Endothelial cell of umbilical vein (primary cell): ENCODE measurements around the gene NENF. TPM values are rescaled to one million over a fixed set of nuclear protein-coding genes. Genes with fewer than 3 reads are reported as not detected.

Source experiments
- BruUV-seq: library from RNA; stranded (reverse); fragments of 400-500 nt; replicated peaks from 2 replicates; lab custom pipeline; 2021; lab: Mats Ljungman, UMichigan
- CTCF ChIA-PET: fragments of 300-600, 350-600 bp; sonication (Branson Sonifier 250); formaldehyde crosslinking; loops from one replicate; lab custom pipeline; 2021; ENCODE audit warnings: antibody characterized with exemption, inconsistent platforms; lab: Charles Lee
- POLR2A ChIA-PET: fragments of 300-600, 350-600 bp; sonication (Branson Sonifier 250); formaldehyde crosslinking; loops from one replicate; lab custom pipeline; 2021; ENCODE audit warnings: antibody characterized with exemption, inconsistent platforms; lab: Charles Lee
- DNase-seq: peaks from one replicate; pipeline ENCODE4 v3.0.0-alpha.2; 2011; ENCODE audit warnings: low read depth, low spot score
- FAIRE-seq: peaks from 2 replicates; lab custom pipeline; 2011; peaks lifted over from hg19 to GRCh38; lab: Jason Lieb, UNC
- H2AFZ ChIP-seq: 2 replicates; pipeline ENCODE4 v1.6.0; 2012; ENCODE audit warnings: low read depth, low read length, control low read depth, inconsistent platforms
- H3K27ac ChIP-seq: 2 replicates; pipeline ENCODE4 v1.5.1; 2011; ENCODE audit warnings: low read depth, mild to moderate bottlenecking, control low read depth, low read length, moderate library complexity; ENCODE audit not compliant: insufficient read depth
- H3K27me3 ChIP-seq, 2 experiments: 2 replicates each; pipeline versions ENCODE4 v1.6.0 to v1.6.1; 2011; ENCODE audit warnings: low read length in 2 of 2, mixed read lengths in 1 of 2; ENCODE audit not compliant: control insufficient read depth in 2 of 2, insufficient read depth in 2 of 2
- H3K36me3 ChIP-seq, 2 experiments: 2 replicates in 1 of 2; 3 replicates in 1 of 2; pipeline ENCODE4 v1.5.1; 2011; ENCODE audit warnings: low read length in 2 of 2, mild to moderate bottlenecking in 1 of 2, moderate library complexity in 1 of 2; ENCODE audit not compliant: control insufficient read depth in 2 of 2, insufficient read depth in 2 of 2; ENCODE audit errors: extremely low read depth in 1 of 2
- H3K4me1 ChIP-seq: 3 replicates; pipeline ENCODE4 v1.5.1; 2011; ENCODE audit warnings: mild to moderate bottlenecking, low read length; ENCODE audit not compliant: control insufficient read depth, insufficient read depth; ENCODE audit errors: extremely low read depth
- H3K4me2 ChIP-seq: 2 replicates; pipeline ENCODE4 v1.6.1; 2011; ENCODE audit warnings: low read length, control low read depth, mixed read lengths; ENCODE audit not compliant: insufficient read depth
- H3K4me3 ChIP-seq, 3 experiments: fragments of 200-600 bp in 1 of 3; sonication (generic), shearing (Covaris generic) in 1 of 3; replicated peaks in 1 of 3; 2 replicates each; pipeline ENCODE4 v1.5.1; 2011 to 2016; ENCODE audit warnings: control low read depth in 3 of 3, low read length in 3 of 3, mild to moderate bottlenecking in 2 of 3, inconsistent platforms in 1 of 3, low read depth in 1 of 3, moderate library complexity in 1 of 3; ENCODE audit not compliant: insufficient read depth in 1 of 3
- H3K79me2 ChIP-seq: 2 replicates; pipeline ENCODE4 v1.6.0; 2012; ENCODE audit warnings: low read length, inconsistent platforms; ENCODE audit not compliant: control insufficient read depth, insufficient read depth
- H3K9ac ChIP-seq: replicated peaks from 2 replicates; pipeline ENCODE3; 2011; ENCODE audit warnings: low read length, control low read depth; ENCODE audit not compliant: insufficient read depth; ENCODE audit errors: extremely low read depth
- H3K9me1 ChIP-seq: replicated peaks from 3 replicates; pipeline ENCODE4 v1.6.0; 2011; ENCODE audit warnings: mild to moderate bottlenecking, low read length; ENCODE audit not compliant: control insufficient read depth, insufficient read depth; ENCODE audit errors: extremely low read depth
- H3K9me3 ChIP-seq: replicated peaks from 2 replicates; pipeline ENCODE4 v1.5.1; 2012; ENCODE audit warnings: low read length, inconsistent platforms; ENCODE audit not compliant: control insufficient read depth, insufficient read depth
- H4K20me1 ChIP-seq: replicated peaks from 2 replicates; pipeline ENCODE3; 2011; ENCODE audit warnings: mild to moderate bottlenecking, low read length; ENCODE audit not compliant: control insufficient read depth, insufficient read depth; ENCODE audit errors: extremely low read depth
- CTCF ChIP-seq, 2 donors: IDR thresholded peaks; 1 replicate in 1 of 2; 2 replicates in 1 of 2; pipeline ENCODE4 v1.5.1; 2011; ENCODE audit warnings: low read length in 2 of 2, mild to moderate bottlenecking in 2 of 2, moderate library complexity in 2 of 2, control low read depth in 1 of 2, inconsistent platforms in 1 of 2, low read depth in 1 of 2; ENCODE audit not compliant: insufficient read depth in 1 of 2; ENCODE audit errors: extremely low read depth in 1 of 2
- EZH2 ChIP-seq: IDR thresholded peaks from 2 replicates; pipeline ENCODE4 v1.6.1; 2012; ENCODE audit warnings: borderline replicate concordance, low read depth, mild to moderate bottlenecking, moderate library complexity, low read length, inconsistent platforms; ENCODE audit not compliant: severe bottlenecking
- FOS ChIP-seq: IDR thresholded peaks from 2 replicates; pipeline ENCODE4 v1.6.1; 2011; ENCODE audit warnings: mild to moderate bottlenecking, low read length, moderate library complexity, borderline replicate concordance; ENCODE audit not compliant: insufficient read depth
- GATA2 ChIP-seq: IDR thresholded peaks from 2 replicates; pipeline ENCODE4 v1.7.0; 2011; ENCODE audit warnings: low read depth, mild to moderate bottlenecking, moderate library complexity, mixed read lengths, low read length; ENCODE audit not compliant: insufficient read length, insufficient read depth
- JUN ChIP-seq: IDR thresholded peaks from 2 replicates; pipeline ENCODE4 v1.6.1; 2011; ENCODE audit warnings: borderline replicate concordance, low read depth; ENCODE audit not compliant: insufficient read length, insufficient read depth
- MAX ChIP-seq: IDR thresholded peaks from 2 replicates; pipeline ENCODE4 v1.6.1; 2011; ENCODE audit not compliant: insufficient read depth, insufficient read length
- MYC ChIP-seq: IDR thresholded peaks from one replicate; pipeline ENCODE4 v1.6.1; 2011; ENCODE audit warnings: mild to moderate bottlenecking, low read depth, low read length
- POLR2A ChIP-seq: IDR thresholded peaks from 2 replicates; pipeline ENCODE4 v1.6.1; 2012; ENCODE audit warnings: low read depth, mild to moderate bottlenecking, control low read depth, low read length
- POLR2AphosphoS5 ChIP-seq: IDR thresholded peaks from 2 replicates; pipeline ENCODE4 v1.6.1; 2012; ENCODE audit warnings: low read depth, mild to moderate bottlenecking, control low read depth, low read length, moderate library complexity; ENCODE audit not compliant: insufficient read depth
- dilution Hi-C: fragments of 300-500 bp; cut with MboI; formaldehyde crosslinking; loops from one replicate; pipeline ENCODE4 v1.15.0; 2019; ENCODE audit warnings: low sequenced_read_pairs; ENCODE audit not compliant: extremely low pct_ligation_motif_present
- intact Hi-C: fragments of 100-400 bp; cut with micrococcal nuclease; formaldehyde crosslinking; loops from one replicate; pipeline ENCODE4 v1.10.0; 2022
- polyA plus RNA-seq, 4 experiments: library from polyadenylated mRNA; depleted of rRNA in 3 of 4; stranded (reverse) in 3 of 4; unstranded in 1 of 4; fragments of >200 nt; gene quantifications; 2 replicates each; pipeline versions ENCODE4 v1.2.1 to v1.2.3, GENCODE V29; 2011 to 2012; ENCODE audit warnings: missing spikeins in 1 of 4
- total RNA-seq: library from RNA; stranded (reverse); gene quantifications from 2 replicates; pipeline ENCODE4 v1.2.3, GENCODE V29; 2021

The NENF gene
- total and polyA plus RNA-seq, 2 donors (not counting 3 experiments of a cell fraction or from before 2014, with no cell fraction given): 19.8 to 23.0 TPM

DNA sequence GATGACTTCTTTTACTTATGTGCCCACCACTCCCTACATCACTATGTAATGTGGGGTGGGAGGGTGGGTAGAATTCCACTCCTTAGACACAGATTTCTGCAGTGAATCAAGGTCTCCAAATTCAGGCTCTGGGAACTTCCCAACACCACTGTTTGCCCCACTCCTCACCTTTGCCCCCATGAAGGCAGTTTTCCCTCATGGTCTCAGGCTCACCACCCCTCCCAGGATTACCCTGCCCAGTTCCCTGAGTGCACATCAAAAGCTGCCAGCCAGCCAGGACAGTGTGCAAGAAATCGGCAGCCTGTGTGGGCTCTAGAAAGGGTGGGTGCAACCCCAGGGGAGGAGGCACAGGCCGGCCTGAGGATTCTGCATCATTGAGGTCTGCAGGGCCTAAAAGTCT is 14.8 kb downstream of the NENF start:
- no peak for FAIRE-seq
- H2AFZ ChIP-seq: no peak overlapping the region
- dilution Hi-C loops: no loop called here

More for the DNA sequence above, 14.8 kb downstream of the NENF start:
- no peaks in the 10 kb centered on the region for H3K36me3 ChIP-seq
- intact Hi-C loops: no loop called here
- no peaks in the 10 kb centered on the region for H3K79me2 ChIP-seq
- H3K9me3 ChIP-seq: no peaks in the 10 kb centered on the region
- no peak overlapping the region for H3K9ac ChIP-seq
- CTCF ChIA-PET: interaction anchor here (0.8 to 1.2 kb wide), 2 partner anchors 8 to 376 kb away, joined by 5 read pairs; no protein-coding TSS in a partner anchor
- H3K4me3 ChIP-seq: no peak overlapping the region
- TF ChIP-seq GATA2: no peak
- no peak for TF ChIP-seq FOS
- TF ChIP-seq JUN: no peak
- no peak for TF ChIP-seq POLR2A
- no peak for TF ChIP-seq EZH2
- TF ChIP-seq MAX: no peak
- TF ChIP-seq MYC: no peak
- TF ChIP-seq POLR2AphosphoS5: no peak
- TF ChIP-seq CTCF (IDR thresholded peaks at IDR 0.05; ENCODE audit: extremely low read depth in 1 of 2, insufficient read depth in 1 of 2, low read depth in 1 of 2, low read length in 2 of 2): no peak
- no TSS peak for BruUV-seq
- no peak for DNase-seq
- H3K27ac ChIP-seq: no peak overlapping the region
- H3K4me2 ChIP-seq: no peak overlapping the region
- no peaks in the 10 kb centered on the region for H3K27me3 ChIP-seq
- no peaks in the 10 kb centered on the region for H3K4me1 ChIP-seq
- POLR2A ChIA-PET: no interaction called here
- H3K9me1 ChIP-seq: no peaks in the 10 kb centered on the region
- H4K20me1 ChIP-seq: no peaks in the 10 kb centered on the region
